Activated naive CD4-positive, alpha-beta T cell treated with anti-CD3 and anti-CD28 coated beads for 36 hours (primary cell): ENCODE measurements around the gene PDIA6. TPM values are rescaled to one million over a fixed set of nuclear protein-coding genes. Genes with fewer than 3 reads are reported as not detected.
"Not testable (repeated sequence)": the region's sequence is repeated elsewhere in the genome, so short reads cannot be mapped to it uniquely, and the experiment has no call there.

Experiments
- CTCF ChIA-PET: fragments of 350-600 bp; sonication (Branson Sonifier 250); formaldehyde crosslinking; loops from one replicate; lab custom pipeline; 2021; ENCODE audit warnings: antibody characterized with exemption; lab: Charles Lee
- DNase-seq: peaks from one replicate; pipeline ENCODE4 v3.0.0-alpha.2; 2020
- H3K27ac Mint-ChIP-seq: one replicate; pipeline ENCODE4 v1.8.0; 2021; ENCODE audit warnings: mild to moderate bottlenecking, mixed read lengths
- H3K27me3 Mint-ChIP-seq: one replicate; pipeline ENCODE4 v1.8.0; 2021; ENCODE audit warnings: low read depth, mixed read lengths
- H3K36me3 Mint-ChIP-seq: one replicate; pipeline ENCODE4 v1.8.0; 2021; ENCODE audit warnings: low read depth, mixed read lengths
- H3K4me1 Mint-ChIP-seq: one replicate; pipeline ENCODE4 v1.8.0; 2021; ENCODE audit warnings: low read depth, mixed read lengths
- H3K4me3 Mint-ChIP-seq: one replicate; pipeline ENCODE4 v1.8.0; 2021; ENCODE audit warnings: mild to moderate bottlenecking, moderate library complexity, mixed read lengths
- H3K9me3 Mint-ChIP-seq: one replicate; pipeline ENCODE4 v1.8.0; 2021; ENCODE audit warnings: mixed read lengths
- intact Hi-C: fragments of 100-400 bp; cut with micrococcal nuclease; formaldehyde crosslinking; loops from one replicate; pipeline ENCODE4 v1.15.1; 2023
- total RNA-seq, 2 experiments: library from RNA; stranded (reverse); gene quantifications; one replicate each; pipeline ENCODE4 v1.2.3, GENCODE V29; 2021

The PDIA6 gene
- total RNA-seq, 2 experiments from 2014 or later = 103 to 106 TPM

GRCh38 chr2:10830641-10831399, 18.2 kb upstream of the PDIA6 start:
- Mint-ChIP-seq H3K27ac (no peak overlapping the region), H3K27me3 (peaks cover 2% of the 10 kb centered on the region), H3K36me3 (no peaks in the 10 kb centered on the region), H3K9me3 (no peaks in the 10 kb centered on the region), H3K4me1 (peaks cover 3% of the 10 kb centered on the region), H3K4me3 (no peak overlapping the region)
- DNase-seq = no peak
- CTCF ChIA-PET = interaction anchor here (1.0 to 7.1 kb wide), 6 partner anchors 8 to 300 kb away, joined by 4 to 93 read pairs (median 8); a partner anchor contains a TSS
- intact Hi-C loops = loop anchor here (5.0 to 10.0 kb wide), 4 partner anchors 81 to 636 kb away; partner anchors contain the start of genes E2F6 and KCNF1

DNA sequence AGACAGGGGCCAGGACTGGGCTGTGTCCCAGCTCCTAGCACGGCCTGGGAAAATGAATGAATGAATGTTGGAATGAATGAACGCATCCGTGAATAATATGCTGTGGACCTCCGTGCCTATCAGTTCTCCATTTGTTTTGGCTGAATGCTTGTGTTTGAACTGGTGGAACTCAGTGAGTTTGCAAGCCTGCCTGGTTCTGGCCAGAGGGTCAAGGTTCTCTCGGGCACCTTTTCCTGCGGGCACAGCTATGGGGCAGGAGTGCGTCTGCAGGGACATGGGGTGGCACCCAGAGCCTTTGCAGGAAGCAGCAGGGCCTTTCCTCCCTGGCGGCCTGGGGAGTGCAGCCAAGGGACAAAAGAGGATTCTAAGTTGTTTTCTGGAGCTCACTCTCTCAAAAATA, 17.6 kb upstream of the PDIA6 start:
- no peak overlapping the region for H3K4me3 Mint-ChIP-seq
- no peaks in the 10 kb centered on the region for H3K9me3 Mint-ChIP-seq
- no peak overlapping the region for H3K27ac Mint-ChIP-seq
- peaks cover 2% of the 10 kb centered on the region for H3K27me3 Mint-ChIP-seq
- peaks cover 3% of the 10 kb centered on the region for H3K4me1 Mint-ChIP-seq
- CTCF ChIA-PET = interaction anchor here (1.4 to 7.1 kb wide), 3 partner anchors 12 to 300 kb away, joined by 5 to 93 read pairs (median 57); a partner anchor contains a TSS
- no peak for DNase-seq
- intact Hi-C loops = loop anchor here (5.0 to 10.0 kb wide), 4 partner anchors 82 to 637 kb away; partner anchors contain the start of genes E2F6 and KCNF1
- H3K36me3 Mint-ChIP-seq = no peaks in the 10 kb centered on the region

DNA sequence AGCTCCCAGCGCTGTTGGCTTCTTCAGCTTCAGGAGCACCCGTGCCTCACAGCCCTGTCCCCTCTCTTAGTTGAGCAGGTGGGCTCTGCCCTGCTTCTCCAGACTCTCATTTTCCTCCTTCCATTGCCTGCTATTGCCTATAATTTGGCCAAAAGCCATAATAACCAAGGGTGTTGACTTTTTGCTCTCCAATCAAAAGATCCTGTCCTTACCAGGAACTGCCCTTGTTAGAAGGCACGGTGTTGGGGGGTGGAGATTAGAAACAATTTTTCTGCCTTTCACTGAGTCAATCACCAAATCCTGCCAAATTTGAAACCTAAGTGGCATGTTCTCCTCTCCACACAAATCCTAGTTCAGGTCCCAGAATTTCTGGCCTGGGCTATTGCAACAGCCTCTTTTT, 16.7 kb upstream of the PDIA6 start:
- Mint-ChIP-seq H3K36me3 (no peaks in the 10 kb centered on the region), H3K9me3 (no peaks in the 10 kb centered on the region), H3K4me3 (no peak overlapping the region), H3K27ac (no peak overlapping the region), H3K27me3 (peaks cover 5% of the 10 kb centered on the region), H3K4me1 (peaks cover 3% of the 10 kb centered on the region)
- intact Hi-C loops = no loop called here
- no peak for DNase-seq
- CTCF ChIA-PET = interaction anchor here (0.6 to 7.1 kb wide), 2 partner anchors 301 to 1281 kb away, joined by 3 to 93 read pairs; a partner anchor contains a TSS

DNA sequence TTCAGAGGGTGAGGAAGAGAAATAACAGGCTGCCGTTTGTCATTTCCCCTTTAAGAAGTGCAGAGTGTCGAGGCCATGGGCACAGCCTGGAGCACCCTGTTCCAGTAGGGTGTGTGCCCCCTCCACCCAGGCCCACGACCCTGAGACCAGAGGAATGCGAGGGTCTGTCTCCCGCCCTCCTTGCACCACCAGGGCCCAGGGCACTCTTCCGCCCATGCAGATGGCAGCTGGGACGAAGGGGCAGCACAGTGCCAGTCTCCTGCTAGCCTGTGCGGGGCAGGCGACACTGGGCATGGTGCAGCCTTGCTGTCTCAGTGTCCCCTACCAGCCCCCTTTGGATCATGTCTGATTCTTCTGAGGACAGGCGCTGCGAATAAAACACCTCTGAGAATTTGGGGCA, 15.8 kb upstream of the PDIA6 start:
- intact Hi-C loops = no loop called here
- CTCF ChIA-PET = interaction anchor here (0.6 kb wide), 1 partner anchor 853 kb away, joined by 3 read pairs; no protein-coding TSS in a partner anchor
- no peak overlapping the region for H3K4me3 Mint-ChIP-seq
- peaks cover 3% of the 10 kb centered on the region for H3K4me1 Mint-ChIP-seq
- DNase-seq = no peak
- H3K27me3 Mint-ChIP-seq = peaks cover 5% of the 10 kb centered on the region
- H3K27ac Mint-ChIP-seq = no peak overlapping the region
- H3K36me3 Mint-ChIP-seq = no peaks in the 10 kb centered on the region
- no peaks in the 10 kb centered on the region for H3K9me3 Mint-ChIP-seq

GRCh38 chr2:10826625-10827024, 14.0 kb upstream of the PDIA6 start:
- H3K27ac Mint-ChIP-seq = no peak overlapping the region
- no peaks in the 10 kb centered on the region for H3K4me1 Mint-ChIP-seq
- H3K36me3 Mint-ChIP-seq = no peaks in the 10 kb centered on the region
- intact Hi-C loops = no loop called here
- H3K9me3 Mint-ChIP-seq = no peaks in the 10 kb centered on the region
- H3K27me3 Mint-ChIP-seq = peaks cover 5% of the 10 kb centered on the region
- no peak for DNase-seq
- H3K4me3 Mint-ChIP-seq = no peak overlapping the region
- CTCF ChIA-PET = no interaction called here

DNA sequence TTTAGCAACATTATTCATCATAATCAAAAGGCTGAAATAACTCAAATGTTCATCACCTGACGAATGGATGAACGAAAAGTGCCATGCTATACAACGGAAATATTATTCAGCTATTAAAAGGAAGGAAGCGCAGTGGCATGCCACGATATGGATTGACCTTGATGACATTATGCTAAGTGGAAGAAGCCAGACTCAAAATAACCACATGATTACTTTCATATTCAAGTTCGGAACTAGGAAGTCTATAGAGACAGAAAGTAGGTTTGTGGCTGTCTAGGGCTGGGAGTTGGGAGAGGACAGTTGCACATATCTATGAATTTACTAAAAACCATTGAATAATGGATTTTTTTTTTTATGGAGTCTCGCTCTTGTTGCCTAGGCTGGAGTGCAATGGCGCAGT, 13.4 kb upstream of the PDIA6 start:
- Mint-ChIP-seq H3K4me1 (no peaks in the 10 kb centered on the region), H3K27ac (no peak overlapping the region), H3K27me3 (peaks cover 5% of the 10 kb centered on the region), H3K4me3 (no peak overlapping the region), H3K9me3 (no peaks in the 10 kb centered on the region), H3K36me3 (no peaks in the 10 kb centered on the region)
- no peak for DNase-seq
- intact Hi-C loops = no loop called here
- CTCF ChIA-PET = no interaction called here

GRCh38 chr2:10824191-10824590, 11.6 kb upstream of the PDIA6 start:
- Mint-ChIP-seq H3K36me3 (no peaks in the 10 kb centered on the region), H3K4me1 (no peaks in the 10 kb centered on the region), H3K9me3 (no peaks in the 10 kb centered on the region), H3K27me3 (peaks cover 5% of the 10 kb centered on the region), H3K4me3 (no peak overlapping the region), H3K27ac (no peak overlapping the region)
- CTCF ChIA-PET = interaction anchor here (0.9 to 3.0 kb wide), 4 partner anchors 9 to 300 kb away, joined by 3 to 21 read pairs (median 5); no protein-coding TSS in a partner anchor
- DNase-seq = no peak
- intact Hi-C loops = no loop called here

DNA sequence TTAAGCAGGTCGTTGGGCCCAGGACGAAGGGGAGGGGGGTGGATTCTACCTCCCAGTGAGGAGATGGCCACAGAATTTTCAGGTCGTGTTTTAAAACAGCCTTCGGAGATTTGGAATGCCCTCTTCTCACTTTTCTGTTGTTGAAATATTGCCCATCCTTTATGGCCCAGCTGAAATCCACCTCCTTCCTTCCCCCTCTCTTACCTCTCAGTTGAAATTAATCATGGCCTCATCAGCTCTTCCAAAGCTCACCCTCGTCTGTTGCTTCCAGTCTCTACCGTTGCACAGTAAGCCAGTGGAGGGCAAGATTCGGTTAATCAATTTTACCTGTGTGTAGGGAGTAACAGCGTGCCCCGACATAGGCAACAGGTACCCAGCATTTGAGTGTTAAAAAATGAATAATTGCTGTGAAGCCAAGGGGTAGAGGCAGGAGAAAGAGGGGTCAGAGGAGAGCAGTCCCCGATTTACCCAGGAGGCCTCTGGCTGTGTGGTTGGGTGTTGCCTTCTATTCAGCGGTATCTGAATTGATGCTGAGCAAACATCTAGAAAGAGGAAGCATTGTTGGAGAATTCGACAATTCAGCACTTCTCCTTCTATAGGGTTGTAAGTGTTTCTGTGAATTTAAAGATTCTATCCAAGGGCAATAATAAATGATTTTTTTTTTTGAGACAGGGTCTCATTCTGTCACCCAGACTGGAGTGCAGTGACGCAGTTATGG, 8.6 kb upstream of the PDIA6 start:
- H3K27ac Mint-ChIP-seq = no peak overlapping the region
- H3K4me1 Mint-ChIP-seq = no peaks in the 10 kb centered on the region
- H3K4me3 Mint-ChIP-seq = no peak overlapping the region
- H3K36me3 Mint-ChIP-seq = no peaks in the 10 kb centered on the region
- intact Hi-C loops = no loop called here
- CTCF ChIA-PET = interaction anchor here (1.0 kb wide), 1 partner anchor 11 kb away, joined by 3 read pairs; no protein-coding TSS in a partner anchor
- DNase-seq = no peak
- H3K9me3 Mint-ChIP-seq = no peaks in the 10 kb centered on the region
- peaks cover 2% of the 10 kb centered on the region for H3K27me3 Mint-ChIP-seq

DNA sequence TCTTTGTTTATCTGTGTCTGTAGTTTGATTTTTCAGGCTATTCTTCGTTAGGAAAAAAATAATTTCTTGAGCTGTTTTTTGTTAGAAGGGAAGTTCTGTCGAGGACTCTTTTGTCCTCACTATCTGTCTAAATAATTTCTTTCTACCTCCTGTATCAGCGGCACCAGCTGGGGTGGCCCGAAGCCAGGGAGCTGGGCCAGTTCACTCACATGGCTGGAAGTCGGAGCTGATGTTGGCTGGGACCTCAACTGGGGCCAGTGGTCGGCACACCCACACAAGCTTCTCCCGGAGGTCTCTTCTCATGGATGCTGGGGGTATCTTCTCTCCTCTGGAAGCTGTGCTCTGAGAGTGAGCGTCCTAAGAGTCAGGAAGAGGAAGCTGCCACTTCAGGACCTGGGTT, 8.0 kb upstream of the PDIA6 start:
- CTCF ChIA-PET = interaction anchor here (1.0 kb wide), 1 partner anchor 12 kb away, joined by 3 read pairs; no protein-coding TSS in a partner anchor
- no peaks in the 10 kb centered on the region for H3K36me3 Mint-ChIP-seq
- H3K27me3 Mint-ChIP-seq = peaks cover 2% of the 10 kb centered on the region
- DNase-seq = no peak
- H3K4me3 Mint-ChIP-seq = no peak overlapping the region
- H3K27ac Mint-ChIP-seq = no peak overlapping the region
- intact Hi-C loops = no loop called here
- no peaks in the 10 kb centered on the region for H3K9me3 Mint-ChIP-seq
- H3K4me1 Mint-ChIP-seq = no peaks in the 10 kb centered on the region

DNA sequence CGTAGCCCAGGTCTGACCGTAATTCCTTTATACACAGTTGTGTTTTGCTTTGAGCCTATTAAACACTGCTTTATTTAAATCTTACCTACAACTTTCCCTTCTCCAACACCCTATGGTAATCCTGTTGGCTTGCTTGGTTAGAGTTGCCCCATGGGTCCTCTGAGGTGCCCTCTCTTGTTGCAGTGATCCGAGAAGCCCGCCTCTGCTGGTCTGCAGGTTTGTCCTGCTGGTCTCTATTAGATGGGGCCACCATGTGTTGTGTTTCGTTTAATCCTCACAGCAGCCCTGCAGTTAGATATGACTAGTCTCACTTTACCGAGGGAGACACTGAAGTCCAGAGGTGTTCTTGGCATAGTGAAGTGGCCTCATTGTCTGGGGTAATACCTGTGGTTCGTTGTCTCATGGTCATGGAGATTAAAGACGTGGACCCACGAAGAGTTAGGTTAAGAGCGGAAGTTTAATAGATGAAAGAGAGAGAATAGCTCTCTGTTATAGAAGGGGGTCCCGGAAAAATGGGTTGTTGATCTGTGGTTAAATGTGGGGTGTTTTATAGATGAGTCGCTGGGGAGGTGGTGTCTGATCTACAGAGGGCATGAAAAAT, 7.2 kb upstream of the PDIA6 start:
- H3K27me3 Mint-ChIP-seq = peaks cover 2% of the 10 kb centered on the region
- intact Hi-C loops = no loop called here
- H3K4me3 Mint-ChIP-seq = no peak overlapping the region
- CTCF ChIA-PET = no interaction called here
- DNase-seq = no peak
- no peaks in the 10 kb centered on the region for H3K36me3 Mint-ChIP-seq
- H3K9me3 Mint-ChIP-seq = no peaks in the 10 kb centered on the region
- H3K4me1 Mint-ChIP-seq = no peaks in the 10 kb centered on the region
- no peak overlapping the region for H3K27ac Mint-ChIP-seq

GRCh38 chr2:10818984-10819383, 6.4 kb upstream of the PDIA6 start:
- Mint-ChIP-seq H3K36me3 (no peaks in the 10 kb centered on the region), H3K27ac (no peak overlapping the region), H3K9me3 (no peaks in the 10 kb centered on the region), H3K4me3 (no peak overlapping the region), H3K27me3 (no peaks in the 10 kb centered on the region), H3K4me1 (no peaks in the 10 kb centered on the region)
- DNase-seq = no peak
- CTCF ChIA-PET = interaction anchor here (1.3 kb wide), 1 partner anchor 16 kb away, joined by 6 read pairs; no protein-coding TSS in a partner anchor
- intact Hi-C loops = no loop called here

DNA sequence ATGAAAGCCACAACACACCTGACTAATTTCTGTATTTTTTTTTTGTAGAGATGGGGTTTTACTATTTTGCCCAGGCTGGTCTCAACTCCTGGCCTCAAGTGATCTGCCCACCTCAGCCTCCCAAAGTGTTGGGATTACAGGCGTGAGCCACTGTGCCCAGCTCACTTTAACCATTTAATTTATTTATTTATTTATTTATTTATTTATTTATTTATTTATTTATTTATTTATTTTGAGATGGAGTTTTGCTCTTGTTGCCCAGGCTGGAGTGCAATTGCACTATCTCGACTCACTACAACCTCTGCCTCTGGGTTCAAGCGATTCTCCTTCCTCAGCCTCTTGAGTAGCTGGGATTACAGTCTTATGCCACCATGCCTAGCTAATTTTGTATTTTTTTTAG, 5.7 kb upstream of the PDIA6 start:
- H3K27ac Mint-ChIP-seq, H3K36me3 Mint-ChIP-seq, intact Hi-C loops, DNase-seq, H3K27me3 Mint-ChIP-seq, H3K4me3 Mint-ChIP-seq, H3K9me3 Mint-ChIP-seq, H3K4me1 Mint-ChIP-seq: not testable (repeated sequence)
- CTCF ChIA-PET = interaction anchor here (0.6 to 1.3 kb wide), 2 partner anchors 17 to 616 kb away, joined by 4 to 6 read pairs; no protein-coding TSS in a partner anchor
